HUDEP-2 (cell line): Measurements from ENCODE around the gene ASCL2.

ENCODE experiments used
- DNase-seq, 76 experiments: peaks; one replicate each; lab custom pipeline; 2025; ENCODE audit not compliant: unreplicated experiment in 76 of 76; lab: John Stamatoyannopoulos, UW

ASCL2 gene

GRCh38 chr11:2263071-2263565 lies 7.3 kb downstream of the ASCL2 start:
- DNase-seq, result no peak

- no peak for DNase-seq
Measured at GRCh38 chr11:2262301-2263070, 7.9 kb downstream of the ASCL2 start.

DNA sequence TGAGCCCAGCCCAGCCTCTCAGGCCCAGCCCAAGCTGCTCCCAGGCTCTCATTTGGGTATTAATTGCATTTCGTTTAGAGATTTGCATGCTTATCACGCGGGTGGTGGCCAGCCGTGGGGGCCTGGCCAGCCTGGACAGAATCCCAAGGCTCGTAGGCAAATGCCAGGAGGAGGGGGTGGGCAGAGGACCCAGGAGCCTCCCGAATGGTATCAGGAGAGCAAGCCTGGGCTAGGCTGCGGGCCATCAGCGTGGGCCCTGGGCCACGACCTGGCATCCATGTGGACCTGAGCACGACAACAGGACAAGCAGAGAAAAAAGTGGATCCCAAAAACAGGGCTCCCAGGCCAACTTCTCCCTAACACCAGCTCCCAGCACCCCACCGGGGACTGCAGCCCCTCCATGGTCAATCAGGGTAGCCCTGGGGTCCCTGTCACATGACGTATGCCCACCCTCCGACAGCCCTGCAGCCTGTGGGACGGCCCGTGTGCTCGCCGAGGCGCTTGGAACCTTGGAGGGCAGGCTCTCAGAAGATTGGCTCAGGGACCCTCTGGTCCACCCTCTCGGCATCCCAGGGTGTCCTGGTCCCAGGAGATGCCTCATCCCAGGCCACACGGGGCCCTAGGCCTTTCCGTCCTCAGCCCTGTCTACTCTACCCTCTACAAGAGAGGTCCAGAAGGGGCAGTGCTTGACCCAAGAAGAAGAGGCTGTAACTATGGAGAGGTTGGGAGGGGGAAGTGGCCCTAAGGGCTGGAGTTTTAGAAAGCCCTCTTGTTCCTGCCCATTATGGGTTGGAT lies 8.8 kb downstream of the ASCL2 start:
- no peak for DNase-seq

GRCh38 chr11:2260491-2261364 lies 9.7 kb downstream of the ASCL2 start:
- no peak for DNase-seq

DNA sequence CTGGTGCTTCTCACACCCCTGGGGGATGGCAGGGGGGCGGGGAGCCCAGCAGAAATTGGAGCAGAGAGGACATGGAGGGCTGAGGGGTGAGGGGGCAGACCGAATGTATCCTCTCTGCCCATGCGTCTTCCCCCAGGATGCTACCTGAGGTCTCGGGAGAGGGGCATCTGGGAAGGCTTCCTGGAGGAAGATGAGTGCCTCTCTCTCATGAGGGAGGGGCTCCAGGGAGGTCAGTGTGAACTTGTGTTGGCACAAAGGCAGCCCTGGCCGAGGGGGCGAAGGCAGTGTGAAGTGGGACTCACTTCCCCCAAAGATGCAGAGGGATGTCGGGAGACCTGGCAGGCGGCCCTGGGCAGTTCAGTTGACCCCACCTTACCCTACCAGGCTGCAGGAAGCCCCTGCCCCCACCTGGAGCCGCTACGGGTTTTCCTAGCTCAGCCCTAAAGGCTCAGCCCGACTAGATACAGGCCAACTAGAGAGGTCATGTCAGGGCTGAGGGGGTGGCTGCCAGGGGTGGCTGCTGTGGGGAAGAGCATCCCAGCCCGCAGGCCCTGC lies 10.4 kb downstream of the ASCL2 start:
- DNase-seq, result no peak

GRCh38 chr11:2259466-2259830 lies 10.9 kb downstream of the ASCL2 start:
- DNase-seq, result no peak

DNA sequence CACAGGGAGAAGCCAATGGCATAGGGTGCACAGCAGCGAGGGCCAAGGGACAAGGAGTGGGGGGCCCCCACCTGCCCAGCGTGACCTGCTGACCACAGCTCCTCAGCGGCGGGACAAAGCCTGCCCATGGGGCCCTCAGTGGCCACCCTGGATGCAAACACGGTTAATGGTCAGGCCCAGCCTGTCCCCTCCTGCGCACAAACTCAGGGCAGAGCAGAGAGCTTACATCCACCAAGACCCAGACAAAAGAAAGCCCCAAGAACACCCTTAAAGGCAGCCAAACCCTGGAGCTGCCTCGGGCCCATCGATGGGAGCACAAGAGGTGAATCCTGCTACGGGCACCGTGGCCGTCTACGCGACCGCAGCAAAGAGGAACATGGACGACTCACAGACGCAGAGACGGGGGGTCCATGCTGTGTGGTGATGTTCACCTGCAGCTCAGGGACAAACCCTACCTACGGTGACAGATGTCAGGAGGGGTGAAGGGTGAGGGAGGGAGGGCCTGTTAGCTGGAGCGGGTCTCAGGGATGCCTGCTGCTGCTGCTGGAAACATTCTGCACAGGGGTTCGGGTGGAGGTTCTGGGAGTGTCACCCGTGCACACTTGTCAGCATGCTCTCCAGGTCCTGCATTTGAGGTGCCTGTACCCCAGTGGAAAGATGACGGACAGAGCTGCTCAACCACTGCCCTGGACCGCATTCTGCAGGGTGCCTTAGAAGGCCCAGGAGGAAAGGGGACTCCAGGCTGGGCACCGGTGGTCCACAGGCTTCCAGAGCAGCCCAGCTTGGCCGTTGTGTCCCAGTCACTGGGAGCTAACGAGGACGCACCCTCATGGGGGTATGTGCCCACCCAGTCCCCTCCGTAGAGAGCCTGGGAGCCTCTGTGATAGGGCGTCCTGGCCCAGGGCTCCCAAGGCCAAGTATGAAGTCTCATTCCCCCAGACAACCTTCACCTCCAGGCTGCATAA lies 11.6 kb downstream of the ASCL2 start:
- no peak for DNase-seq

GRCh38 chr11:2256951-2257700 lies 13.3 kb downstream of the ASCL2 start:
- DNase-seq, result no peak

GRCh38 chr11:2256293-2256913 lies 14.0 kb downstream of the ASCL2 start:
- DNase-seq, result no peak

GRCh38 chr11:2252018-2252417 lies 18.4 kb downstream of the ASCL2 start:
- DNase-seq, result no peak

GRCh38 chr11:2251138-2251537 lies 19.2 kb downstream of the ASCL2 start:
- DNase-seq, result no peak

DNA sequence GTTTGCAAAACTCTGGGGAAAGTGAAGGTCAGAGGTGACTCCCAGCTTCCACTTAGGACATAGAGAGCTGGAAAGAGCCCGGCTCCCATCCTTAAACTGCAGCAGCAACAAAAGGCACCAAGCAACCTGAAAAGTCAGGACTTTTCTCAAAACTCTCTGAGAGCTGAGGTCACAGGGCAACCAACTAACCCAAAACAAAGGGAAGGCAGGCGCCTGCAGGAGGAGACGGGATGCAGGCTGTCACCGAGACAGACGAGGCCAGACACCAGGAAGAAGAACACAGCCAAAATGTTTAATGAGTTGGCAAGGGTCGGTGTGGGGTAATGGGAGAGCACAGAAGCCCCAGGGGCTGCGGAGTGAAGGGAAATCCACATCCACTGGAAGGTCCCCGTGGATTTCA lies 19.9 kb downstream of the ASCL2 start:
- DNase-seq, result no peak

GRCh38 chr11:2250041-2250440 lies 20.3 kb downstream of the ASCL2 start:
- no peak for DNase-seq

DNA sequence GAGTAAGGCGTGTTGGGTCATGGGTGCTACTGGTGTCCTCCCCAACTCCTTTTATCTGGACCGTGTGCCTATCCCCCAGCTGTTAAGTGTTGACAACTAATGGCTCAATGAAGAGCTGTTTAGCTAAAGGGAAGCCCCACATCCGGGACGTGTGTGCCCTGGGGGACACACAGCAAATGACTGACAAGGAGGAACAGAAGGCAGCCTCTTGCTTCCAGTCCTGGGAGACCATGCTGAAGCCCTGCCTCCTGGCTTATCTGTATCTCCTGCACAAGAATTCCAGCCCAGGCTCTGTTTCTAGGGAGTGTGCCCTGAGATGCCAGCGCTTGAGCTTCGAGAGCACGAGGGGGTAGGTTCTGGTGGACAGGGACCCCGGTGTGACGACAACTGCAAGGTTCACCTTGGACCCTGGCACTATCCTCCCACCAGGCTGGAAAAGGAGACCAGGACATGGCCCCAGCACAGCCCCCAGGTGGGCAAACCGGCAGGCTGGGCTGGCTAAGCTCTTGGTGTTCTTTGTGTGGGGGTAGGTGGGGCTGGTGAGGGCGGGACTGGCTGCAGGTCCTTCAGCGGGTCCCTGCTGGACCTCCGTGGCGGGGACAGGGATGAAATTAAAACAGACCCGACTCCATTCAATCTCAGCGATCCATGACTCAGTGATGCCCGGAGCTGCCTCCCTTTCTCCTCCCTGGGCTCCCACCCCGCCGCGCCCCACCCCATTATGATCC lies 21.0 kb downstream of the ASCL2 start:
- no peak for DNase-seq

- no peak for DNase-seq
Measured at GRCh38 chr11:2248762-2249161, 21.6 kb downstream of the ASCL2 start.

GRCh38 chr11:2248242-2248641 lies 22.1 kb downstream of the ASCL2 start:
- DNase-seq, result no peak

- DNase-seq, result no peak
Measured at GRCh38 chr11:2247496-2247895, 22.9 kb downstream of the ASCL2 start.

- no peak for DNase-seq
Measured at GRCh38 chr11:2240834-2241233, 29.6 kb downstream of the ASCL2 start.
